Bronchial epithelial cell (primary cell): ENCODE measurements around the gene TRIM56. TPM values are rescaled to one million over a fixed set of nuclear protein-coding genes. Genes with fewer than 3 reads are reported as not detected.
"Not testable (repeated sequence)": the region's sequence is repeated elsewhere in the genome, so short reads cannot be mapped to it uniquely, and the experiment has no call there.

ENCODE experiments used
- DNase-seq: peaks from one replicate; pipeline ENCODE4 v3.0.0-alpha.2; 2010; ENCODE audit warnings: low read depth
- FAIRE-seq: peaks from 2 replicates; lab custom pipeline; 2011; peaks lifted over from hg19 to GRCh38; lab: Jason Lieb, UNC
- H3K27me3 ChIP-seq: 2 replicates; pipeline ENCODE4 v1.5.1; 2011; ENCODE audit warnings: low read length; ENCODE audit not compliant: control insufficient read depth, insufficient read depth
- H3K36me3 ChIP-seq: 2 replicates; pipeline ENCODE4 v1.5.1; 2011; ENCODE audit warnings: low read length; ENCODE audit not compliant: control insufficient read depth, insufficient read depth
- H3K4me3 ChIP-seq: 2 replicates; pipeline ENCODE4 v1.5.1; 2011; ENCODE audit warnings: mild to moderate bottlenecking, low read depth, low read length, control low read depth
- total RNA-seq: library from RNA; depleted of rRNA; stranded (reverse); fragments of >200 nt; gene quantifications from 2 replicates; pipeline ENCODE4 v1.2.1, GENCODE V29; 2014
- TF ChIP-seq, protein P1 (sequence below): IDR thresholded peaks from 2 replicates; pipeline ENCODE4 v1.5.1; 2011; ENCODE audit warnings: mild to moderate bottlenecking, moderate library complexity, low read length, control low read depth, inconsistent platforms; ENCODE audit not compliant: insufficient read depth, severe bottlenecking

TRIM56 gene
- total RNA-seq, 1 donor from 2014 or later: 6.6 TPM

DNA sequence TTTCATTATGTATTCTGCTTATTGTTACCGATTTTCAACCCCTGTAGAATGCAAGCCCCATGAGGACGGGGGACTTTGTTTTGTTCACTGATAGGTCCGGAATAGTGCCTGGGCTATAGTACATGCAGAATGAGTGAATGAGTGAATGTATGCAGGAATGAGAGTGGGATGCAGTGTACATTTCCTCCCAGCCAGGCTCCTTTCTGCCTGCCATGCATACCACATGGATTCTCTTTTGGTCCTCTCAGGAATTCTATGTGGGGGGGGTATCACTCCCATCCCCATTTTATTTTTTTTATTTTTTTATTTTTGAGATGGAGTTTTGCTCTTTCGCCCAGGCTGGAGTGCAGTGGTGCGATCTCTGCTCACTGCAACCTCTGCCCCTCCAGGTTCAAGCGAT, 16.7 kb downstream of the TRIM56 start:
- DNase-seq (no peak), FAIRE-seq (no peak)
- H3K4me3 ChIP-seq: no peak overlapping the region
- no peaks in the 10 kb centered on the region for H3K36me3 ChIP-seq
- TF ChIP-seq, protein P1, sequence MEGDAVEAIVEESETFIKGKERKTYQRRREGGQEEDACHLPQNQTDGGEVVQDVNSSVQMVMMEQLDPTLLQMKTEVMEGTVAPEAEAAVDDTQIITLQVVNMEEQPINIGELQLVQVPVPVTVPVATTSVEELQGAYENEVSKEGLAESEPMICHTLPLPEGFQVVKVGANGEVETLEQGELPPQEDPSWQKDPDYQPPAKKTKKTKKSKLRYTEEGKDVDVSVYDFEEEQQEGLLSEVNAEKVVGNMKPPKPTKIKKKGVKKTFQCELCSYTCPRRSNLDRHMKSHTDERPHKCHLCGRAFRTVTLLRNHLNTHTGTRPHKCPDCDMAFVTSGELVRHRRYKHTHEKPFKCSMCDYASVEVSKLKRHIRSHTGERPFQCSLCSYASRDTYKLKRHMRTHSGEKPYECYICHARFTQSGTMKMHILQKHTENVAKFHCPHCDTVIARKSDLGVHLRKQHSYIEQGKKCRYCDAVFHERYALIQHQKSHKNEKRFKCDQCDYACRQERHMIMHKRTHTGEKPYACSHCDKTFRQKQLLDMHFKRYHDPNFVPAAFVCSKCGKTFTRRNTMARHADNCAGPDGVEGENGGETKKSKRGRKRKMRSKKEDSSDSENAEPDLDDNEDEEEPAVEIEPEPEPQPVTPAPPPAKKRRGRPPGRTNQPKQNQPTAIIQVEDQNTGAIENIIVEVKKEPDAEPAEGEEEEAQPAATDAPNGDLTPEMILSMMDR: no peak
- H3K27me3 ChIP-seq: no peaks in the 10 kb centered on the region

DNA sequence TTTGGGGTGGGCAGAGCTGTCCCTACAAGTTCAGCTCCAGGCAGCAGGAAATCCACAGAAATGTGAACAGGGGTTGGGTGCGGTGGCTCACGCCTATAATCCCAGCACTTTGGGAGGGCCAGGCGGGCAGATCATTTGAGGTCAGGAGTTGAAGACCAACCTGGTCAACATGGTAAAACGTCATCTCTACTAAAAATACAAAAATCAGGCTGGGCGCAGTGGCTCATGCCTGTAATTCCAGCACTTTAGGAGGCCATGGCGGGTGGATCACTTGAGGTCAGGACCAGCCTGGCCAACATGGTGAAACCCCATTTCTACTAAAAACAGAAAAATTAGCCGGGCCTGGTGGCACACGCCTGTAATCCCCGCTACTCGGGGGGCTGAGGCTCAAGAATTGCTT, 18.4 kb downstream of the TRIM56 start:
- DNase-seq, H3K27me3 ChIP-seq, H3K4me3 ChIP-seq, FAIRE-seq, H3K36me3 ChIP-seq: not testable (repeated sequence)

DNA sequence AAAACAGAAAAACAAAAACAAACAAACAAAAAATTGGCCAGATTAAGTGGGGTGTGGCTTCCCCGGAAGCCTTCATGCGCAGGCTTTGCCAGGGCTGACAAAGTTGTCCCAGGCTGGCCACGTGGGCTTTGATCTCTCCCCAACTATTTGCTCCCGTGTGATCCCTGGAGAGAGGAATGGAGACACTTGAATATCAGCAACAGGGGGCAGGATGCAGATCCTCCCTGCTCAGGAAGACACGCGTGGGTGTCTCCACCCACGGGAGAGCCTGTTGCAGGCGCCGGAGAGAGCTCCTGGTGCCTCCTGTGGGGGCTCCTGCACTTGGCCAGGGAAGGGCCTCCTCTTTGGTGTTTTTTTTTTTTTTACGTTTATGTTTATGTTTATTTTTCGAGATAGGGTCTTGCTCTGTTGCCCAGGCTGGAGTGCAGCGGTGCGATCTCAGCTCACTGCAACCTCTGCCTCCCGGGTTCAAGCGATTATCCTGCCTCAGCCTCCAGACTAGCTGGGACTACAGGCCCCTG, 19.0 kb downstream of the TRIM56 start:
- FAIRE-seq (no peak), DNase-seq (no peak)
- no peaks in the 10 kb centered on the region for H3K27me3 ChIP-seq
- no peaks in the 10 kb centered on the region for H3K36me3 ChIP-seq
- TF ChIP-seq, protein P1: no peak
- H3K4me3 ChIP-seq: no peak overlapping the region

DNA sequence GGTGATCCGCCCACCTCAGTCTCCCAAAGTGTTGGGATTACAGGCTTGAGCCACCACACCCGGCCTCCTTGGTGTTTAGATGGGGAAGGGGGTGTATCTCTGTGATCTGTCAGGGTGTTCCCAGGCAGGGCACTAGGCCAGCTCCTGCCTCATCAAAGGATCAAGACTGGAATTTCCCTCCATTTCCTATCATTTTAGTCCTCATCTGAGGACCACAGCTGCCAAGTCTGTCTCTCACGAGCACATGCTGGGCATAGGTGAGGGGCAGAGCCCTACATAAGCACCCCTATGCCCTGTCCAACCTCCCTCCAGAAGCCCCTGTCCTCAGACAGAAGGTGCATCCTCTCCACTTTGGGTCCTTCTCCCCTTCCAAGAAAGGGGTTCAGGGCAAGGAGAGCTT, 19.5 kb downstream of the TRIM56 start:
- FAIRE-seq: no peak

DNA sequence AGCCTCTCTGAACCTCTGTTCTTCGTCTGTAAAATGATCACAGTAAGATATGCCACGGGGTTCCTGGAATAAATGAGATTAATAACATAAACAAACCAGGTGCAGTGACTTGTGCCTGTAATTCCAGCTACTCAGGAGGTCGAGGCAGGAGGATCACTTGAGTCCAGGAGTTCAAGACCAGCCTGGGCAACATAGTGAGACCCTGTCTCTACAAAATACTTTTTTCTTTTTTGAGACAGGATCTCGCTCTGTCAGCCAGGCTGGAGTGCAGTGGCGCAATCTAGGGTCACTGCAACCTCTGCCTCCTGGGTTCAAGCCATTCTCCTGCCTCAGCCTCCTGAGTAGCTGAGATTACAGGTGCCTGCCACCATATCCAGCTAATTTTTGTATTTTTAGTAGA, 20.0 kb downstream of the TRIM56 start:
- not testable (repeated sequence) for H3K4me3 ChIP-seq, FAIRE-seq, H3K36me3 ChIP-seq, DNase-seq, H3K27me3 ChIP-seq

More for the DNA sequence above, 19.5 kb downstream of the TRIM56 start:
- Histone ChIP-seq H3K27me3 (no peaks in the 10 kb centered on the region), H3K36me3 (no peaks in the 10 kb centered on the region), H3K4me3 (no peak overlapping the region)
- no peak for DNase-seq
- TF ChIP-seq, protein P1: no peak

DNA sequence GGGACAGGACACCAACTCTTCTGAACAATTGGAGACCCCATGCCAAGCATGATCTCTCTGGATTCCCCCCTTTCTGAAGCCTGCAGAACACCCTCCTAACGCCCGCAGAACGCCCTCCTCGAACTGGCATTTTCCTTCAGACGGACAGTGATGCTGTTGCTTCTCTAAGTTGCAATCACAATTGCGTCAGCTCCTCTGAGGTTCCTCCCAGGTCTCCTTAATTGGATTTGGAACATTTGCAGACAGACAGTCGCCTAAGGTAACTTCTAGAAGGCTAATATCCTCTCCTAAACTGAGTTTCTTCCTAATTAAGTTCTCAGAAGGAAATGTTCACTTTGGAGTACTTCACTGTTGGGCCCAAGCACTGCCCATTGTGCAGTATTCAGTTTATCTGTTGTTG, 21.1 kb downstream of the TRIM56 start:
- no peaks in the 10 kb centered on the region for H3K36me3 ChIP-seq
- no peak overlapping the region for H3K4me3 ChIP-seq
- TF ChIP-seq, protein P1: no peak
- H3K27me3 ChIP-seq: no peaks in the 10 kb centered on the region
- DNase-seq: no peak
- FAIRE-seq: no peak

DNA sequence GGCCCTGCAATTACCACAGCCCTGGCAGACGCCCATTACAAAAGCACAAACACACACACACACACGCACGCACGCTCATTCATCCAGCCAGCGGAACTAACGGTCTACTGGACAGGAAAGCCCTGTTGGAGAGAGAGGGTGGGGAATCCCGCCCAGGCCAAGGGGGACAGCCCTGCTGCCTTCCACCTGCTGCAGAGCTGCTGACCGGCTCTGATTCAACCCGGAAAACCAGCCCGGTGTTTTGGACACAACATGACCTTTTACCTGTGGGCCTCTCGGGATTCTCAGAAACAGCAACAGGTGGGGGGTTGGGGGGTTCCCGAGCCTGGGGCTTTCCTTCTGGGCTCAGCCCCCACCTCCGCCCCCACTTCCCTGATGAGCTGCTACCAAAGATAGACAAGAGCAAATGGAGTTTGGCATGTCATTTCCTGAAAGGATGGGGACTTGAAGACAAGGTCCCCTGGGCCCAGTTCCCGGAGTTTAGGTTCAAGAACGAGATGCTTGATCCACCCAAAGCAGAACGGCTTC, 23.1 kb downstream of the TRIM56 start:
- Histone ChIP-seq H3K4me3 (no peak overlapping the region), H3K36me3 (no peaks in the 10 kb centered on the region), H3K27me3 (no peaks in the 10 kb centered on the region)
- no peak for DNase-seq
- FAIRE-seq: no peak
- TF ChIP-seq, protein P1: no peak
